ENCODE data around the gene HES7. TPM values are rescaled to one million over a fixed set of nuclear protein-coding genes. Genes with fewer than 3 reads are reported as not detected.

HES7 gene
- polyA plus RNA-seq, 1 experiment = not detected

DNA sequence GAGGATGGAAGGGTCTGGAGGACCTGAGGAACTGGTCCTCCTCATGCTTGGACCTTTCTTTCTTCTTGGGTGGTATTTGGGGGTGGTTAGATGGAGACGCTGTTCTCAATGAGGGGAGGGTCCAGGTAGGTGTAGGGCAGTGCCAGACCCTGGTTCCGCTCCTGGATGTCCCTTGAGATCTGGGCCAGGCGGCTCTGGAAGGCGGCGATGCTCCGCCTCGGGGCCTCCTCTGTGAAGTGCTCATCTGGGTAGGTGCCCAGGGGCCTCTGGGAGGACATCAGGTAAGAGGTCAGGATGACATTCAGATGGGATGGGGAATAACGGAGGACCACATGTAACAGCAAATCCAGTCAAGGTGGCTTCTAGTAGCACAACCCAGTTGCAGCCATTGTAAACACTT is 27.4 kb downstream of the HES7 start:
- DNase-seq (ENCODE audit: low read depth, low spot score) = no peak

DNA sequence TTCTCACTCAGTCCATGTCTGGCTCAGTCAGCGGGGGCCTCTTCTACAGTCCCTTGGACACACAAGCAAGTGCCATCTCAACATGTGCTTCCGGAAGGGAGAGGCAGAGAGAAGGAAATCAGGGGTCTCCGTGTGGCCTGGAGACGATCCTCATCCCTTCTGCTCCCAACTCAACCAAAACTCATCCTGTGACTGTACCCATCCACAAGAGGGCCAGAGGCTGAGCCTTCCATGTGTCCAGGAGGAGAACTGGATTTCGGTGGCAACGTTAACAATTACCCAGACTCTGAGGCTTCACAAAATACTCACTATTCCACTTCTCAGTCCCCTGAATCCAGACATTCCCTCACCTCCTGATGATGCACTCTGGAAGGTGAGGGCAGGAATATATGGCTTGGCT is 28.5 kb downstream of the HES7 start:
- Histone ChIP-seq H3K27me3 (ENCODE audit: control insufficient read depth, insufficient read depth, low read length) (peaks cover 19% of the 10 kb centered on the region), H3K27ac (ENCODE audit: low read depth, low read length) (no peak overlapping the region), H3K4me3 (ENCODE audit: low read depth, low read length) (no peak overlapping the region), H3K9me3 (ENCODE audit: control insufficient read depth, insufficient read depth, low read length) (no peaks in the 10 kb centered on the region)
- ChIA-PET POLR2A (no interaction called here), CTCF (interaction anchor here (0.6 to 3.2 kb wide), 3 partner anchors 15 to 42 kb away, joined by 3 to 42 read pairs (median 8); partner anchors contain the start of gene ALOXE3)
- no peak for DNase-seq (ENCODE audit: low read depth, low spot score)
- TF ChIP-seq, protein P1, sequence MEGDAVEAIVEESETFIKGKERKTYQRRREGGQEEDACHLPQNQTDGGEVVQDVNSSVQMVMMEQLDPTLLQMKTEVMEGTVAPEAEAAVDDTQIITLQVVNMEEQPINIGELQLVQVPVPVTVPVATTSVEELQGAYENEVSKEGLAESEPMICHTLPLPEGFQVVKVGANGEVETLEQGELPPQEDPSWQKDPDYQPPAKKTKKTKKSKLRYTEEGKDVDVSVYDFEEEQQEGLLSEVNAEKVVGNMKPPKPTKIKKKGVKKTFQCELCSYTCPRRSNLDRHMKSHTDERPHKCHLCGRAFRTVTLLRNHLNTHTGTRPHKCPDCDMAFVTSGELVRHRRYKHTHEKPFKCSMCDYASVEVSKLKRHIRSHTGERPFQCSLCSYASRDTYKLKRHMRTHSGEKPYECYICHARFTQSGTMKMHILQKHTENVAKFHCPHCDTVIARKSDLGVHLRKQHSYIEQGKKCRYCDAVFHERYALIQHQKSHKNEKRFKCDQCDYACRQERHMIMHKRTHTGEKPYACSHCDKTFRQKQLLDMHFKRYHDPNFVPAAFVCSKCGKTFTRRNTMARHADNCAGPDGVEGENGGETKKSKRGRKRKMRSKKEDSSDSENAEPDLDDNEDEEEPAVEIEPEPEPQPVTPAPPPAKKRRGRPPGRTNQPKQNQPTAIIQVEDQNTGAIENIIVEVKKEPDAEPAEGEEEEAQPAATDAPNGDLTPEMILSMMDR (IDR thresholded peaks at IDR 0.05; ENCODE audit: low read depth, low read length) = peak; percentile 10; the same call in 1 of the 2 replicates

More for the DNA sequence above, 27.4 kb downstream of the HES7 start:
- no peak overlapping the region for H3K27ac ChIP-seq (ENCODE audit: low read depth, low read length)
- POLR2A ChIA-PET = no interaction called here
- H3K9me3 ChIP-seq (ENCODE audit: control insufficient read depth, insufficient read depth, low read length) = no peaks in the 10 kb centered on the region
- H3K27me3 ChIP-seq (ENCODE audit: control insufficient read depth, insufficient read depth, low read length) = peaks cover 13% of the 10 kb centered on the region
- no peak overlapping the region for H3K4me3 ChIP-seq (ENCODE audit: low read depth, low read length)
- TF ChIP-seq, protein P1 (IDR thresholded peaks at IDR 0.05; ENCODE audit: low read depth, low read length) = no peak
- CTCF ChIA-PET = interaction anchor here (1.0 kb wide), 1 partner anchor 23 kb away, joined by 5 read pairs; no protein-coding TSS in a partner anchor

DNA sequence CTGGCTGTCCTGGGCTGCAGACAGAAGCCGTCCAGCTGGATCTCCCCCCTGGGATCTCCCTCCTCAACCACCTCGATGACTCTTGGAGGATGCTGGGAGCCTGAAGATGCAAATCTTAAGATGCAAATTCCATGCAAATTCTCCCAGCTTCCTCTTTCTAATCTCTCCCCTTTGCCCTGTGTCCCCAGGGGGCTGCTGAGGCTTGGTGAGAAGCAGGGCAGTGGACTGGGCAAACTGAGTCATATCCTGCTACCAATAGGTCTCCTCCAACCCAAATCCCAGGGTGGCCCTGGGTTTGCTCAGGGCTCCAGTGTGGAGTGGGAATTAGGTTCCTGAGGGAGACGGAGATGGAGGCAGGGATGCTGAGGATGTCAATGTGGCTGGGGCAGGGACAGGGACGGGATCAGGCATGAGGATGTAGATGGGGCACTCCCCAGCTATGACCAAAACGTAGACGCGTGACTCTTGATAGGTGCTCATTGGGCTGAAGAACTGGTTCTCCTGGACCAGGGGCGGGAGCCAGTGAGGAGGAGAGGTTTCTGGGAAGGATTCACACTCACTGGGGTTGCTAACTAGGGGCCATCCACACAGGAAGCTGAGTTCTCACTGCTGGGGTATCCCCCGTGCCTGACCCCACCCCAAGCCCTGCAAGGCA is 32.7 kb downstream of the HES7 start:
- CTCF ChIA-PET = interaction anchor here (0.6 to 4.3 kb wide), 8 partner anchors 12 to 403 kb away, joined by 3 to 31 read pairs (median 4); partner anchors contain the start of gene ALOXE3

DNA sequence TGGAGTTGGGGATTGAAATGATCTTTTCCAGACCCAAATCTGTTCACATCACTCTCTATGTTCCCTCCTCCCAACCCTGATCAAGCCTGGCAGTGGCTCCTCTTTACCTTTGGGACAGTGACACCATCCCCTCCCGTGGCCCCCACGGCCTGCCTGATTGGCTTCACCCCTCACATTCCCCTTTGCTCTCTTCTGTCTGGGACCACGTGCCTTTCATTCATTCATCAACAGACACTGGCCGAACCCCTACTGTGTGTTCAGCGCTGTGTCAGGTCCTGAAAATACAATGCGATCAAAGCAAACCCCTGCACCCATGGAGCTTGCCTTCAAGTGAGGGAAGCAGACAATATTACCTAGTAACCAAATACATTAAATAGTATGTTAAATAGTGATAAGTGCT is 34.2 kb downstream of the HES7 start:
- DNase-seq (ENCODE audit: low read depth, low spot score) = no peak
- no peak overlapping the region for H3K27ac ChIP-seq (ENCODE audit: low read depth, low read length)
- ChIA-PET POLR2A (no interaction called here), CTCF (interaction anchor here (1.5 to 2.3 kb wide), 2 partner anchors 28 to 29 kb away, joined by 3 to 12 read pairs; partner anchors contain the start of gene ALOXE3)
- no peak overlapping the region for H3K4me3 ChIP-seq (ENCODE audit: low read depth, low read length)
- TF ChIP-seq, protein P1 (IDR thresholded peaks at IDR 0.05; ENCODE audit: low read depth, low read length) = no peak
- peaks cover 35% of the 10 kb centered on the region for H3K27me3 ChIP-seq (ENCODE audit: control insufficient read depth, insufficient read depth, low read length)
- no peaks in the 10 kb centered on the region for H3K9me3 ChIP-seq (ENCODE audit: control insufficient read depth, insufficient read depth, low read length)

More for the DNA sequence above, 32.7 kb downstream of the HES7 start:
- POLR2A ChIA-PET = interaction anchor here (0.7 kb wide), 1 partner anchor 48 kb away, joined by 7 read pairs; no protein-coding TSS in a partner anchor
- Histone ChIP-seq H3K27ac (ENCODE audit: low read depth, low read length) (no peak overlapping the region), H3K4me3 (ENCODE audit: low read depth, low read length) (no peak overlapping the region), H3K9me3 (ENCODE audit: control insufficient read depth, insufficient read depth, low read length) (no peaks in the 10 kb centered on the region), H3K27me3 (ENCODE audit: control insufficient read depth, insufficient read depth, low read length) (peaks cover 31% of the 10 kb centered on the region)
- DNase-seq (ENCODE audit: low read depth, low spot score) = no peak
- TF ChIP-seq, protein P1 (IDR thresholded peaks at IDR 0.05; ENCODE audit: low read depth, low read length) = no peak

DNA sequence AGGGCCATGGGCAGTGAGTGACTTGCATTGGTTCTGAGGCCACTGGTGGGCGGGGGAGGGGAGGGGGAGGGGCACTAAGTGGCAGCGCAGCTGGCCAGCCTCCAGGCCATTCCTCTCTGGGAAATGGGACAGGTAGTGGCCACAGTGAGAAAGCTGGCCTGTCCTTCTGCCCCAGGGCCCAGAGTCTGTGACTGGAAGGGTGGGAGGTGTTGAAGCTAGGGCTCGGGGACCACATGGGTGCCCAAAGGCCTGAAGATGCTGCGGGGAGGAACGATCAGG is 36.0 kb downstream of the HES7 start:
- peaks cover 47% of the 10 kb centered on the region for H3K27me3 ChIP-seq (ENCODE audit: control insufficient read depth, insufficient read depth, low read length)
- CTCF ChIA-PET = interaction anchor here (0.7 to 0.8 kb wide), 3 partner anchors 10 to 345 kb away, joined by 3 to 4 read pairs (median 3); no protein-coding TSS in a partner anchor
- no peaks in the 10 kb centered on the region for H3K9me3 ChIP-seq (ENCODE audit: control insufficient read depth, insufficient read depth, low read length)
- POLR2A ChIA-PET = no interaction called here
- TF ChIP-seq, protein P1 (IDR thresholded peaks at IDR 0.05; ENCODE audit: low read depth, low read length) = no peak
- H3K27ac ChIP-seq (ENCODE audit: low read depth, low read length) = no peak overlapping the region
- DNase-seq (ENCODE audit: low read depth, low spot score) = no peak
- H3K4me3 ChIP-seq (ENCODE audit: low read depth, low read length) = no peak overlapping the region

Data from AG04450 (cell line).